Putamen (tissue), 1 donor: Measurements from ENCODE around the gene PRKCA.
A peak's percentile ranks its signal among the peaks of the same experiment; 100 is the strongest.
"Not testable (repeated sequence)": the region's sequence is repeated elsewhere in the genome, so short reads cannot be mapped to it uniquely, and the experiment has no call there.

Source experiments
- DNase-seq: peaks from one replicate; pipeline ENCODE4 v3.0.0-alpha.2; 2016; ENCODE audit warnings: low spot score

Gene PRKCA

GRCh38 chr17:66578781-66579489 lies 276.5 kb downstream of the PRKCA start:
- DNase-seq: no peak

- DNase-seq: no peak
These were observed 277.1 kb downstream of the PRKCA start for GRCh38 chr17:66579556-66579955.

- no peak for DNase-seq
These were observed 278.0 kb downstream of the PRKCA start for GRCh38 chr17:66580184-66580955.

GRCh38 chr17:66580956-66581391 lies 278.6 kb downstream of the PRKCA start:
- no peak for DNase-seq

GRCh38 chr17:66582373-66583111 lies 280.1 kb downstream of the PRKCA start:
- DNase-seq: no peak

GRCh38 chr17:66583112-66583748 lies 280.8 kb downstream of the PRKCA start:
- DNase-seq: no peak

GRCh38 chr17:66584927-66585326 lies 282.5 kb downstream of the PRKCA start:
- no peak for DNase-seq

GRCh38 chr17:66585472-66585871 lies 283.1 kb downstream of the PRKCA start:
- DNase-seq: no peak

GRCh38 chr17:66589892-66590291 lies 287.5 kb downstream of the PRKCA start:
- no peak for DNase-seq

- no peak for DNase-seq
These were observed 290.7 kb downstream of the PRKCA start for GRCh38 chr17:66593116-66593515.

- no peak for DNase-seq
These were observed 293.5 kb downstream of the PRKCA start for GRCh38 chr17:66595893-66596292.

- no peak for DNase-seq
These were observed 300.4 kb downstream of the PRKCA start for GRCh38 chr17:66602659-66603384.

GRCh38 chr17:66604376-66604775 lies 302.0 kb downstream of the PRKCA start:
- DNase-seq: peak; percentile 47

- DNase-seq: no peak
These were observed 303.1 kb downstream of the PRKCA start for GRCh38 chr17:66605541-66605940.

- DNase-seq: no peak
These were observed 308.1 kb downstream of the PRKCA start for GRCh38 chr17:66610361-66611133.

- no peak for DNase-seq
These were observed 309.0 kb downstream of the PRKCA start for GRCh38 chr17:66611397-66611796.

- DNase-seq: no peak
These were observed 310.6 kb downstream of the PRKCA start for GRCh38 chr17:66612993-66613392.

GRCh38 chr17:66614469-66614868 lies 312.1 kb downstream of the PRKCA start:
- DNase-seq: no peak

- DNase-seq: no peak
These were observed 316.8 kb downstream of the PRKCA start for GRCh38 chr17:66619206-66619605.

GRCh38 chr17:66620528-66620927 lies 318.1 kb downstream of the PRKCA start:
- no peak for DNase-seq

GRCh38 chr17:66624630-66625029 lies 322.2 kb downstream of the PRKCA start:
- not testable (repeated sequence) for DNase-seq
